GDM1 (cell line): ENCODE data around the gene RAG1.

Source experiments
- DNase-seq: peaks from one replicate; lab custom pipeline; 2025; lab: John Stamatoyannopoulos, UW

The RAG1 gene

DNA sequence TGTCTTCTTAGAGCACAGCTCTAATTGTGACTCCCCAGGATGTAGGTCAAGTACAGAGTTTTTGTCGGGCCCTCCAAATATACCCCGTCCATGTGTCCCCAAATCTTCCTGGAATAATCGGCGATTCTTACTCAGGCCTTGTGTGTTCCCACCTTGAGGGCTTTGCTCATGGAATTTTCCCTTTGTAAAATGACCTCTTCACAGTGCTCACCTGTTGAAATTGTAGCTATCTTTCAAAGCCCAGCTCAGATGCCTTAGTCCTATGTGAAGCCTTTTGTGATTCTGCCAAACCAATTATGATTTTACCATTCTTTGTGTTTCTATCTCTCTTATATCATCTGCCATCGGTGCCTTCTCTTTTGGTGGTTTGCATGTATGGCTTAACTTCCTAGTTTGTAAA, 60.3 kb downstream of the RAG1 start:
- DNase-seq: no peak

DNA sequence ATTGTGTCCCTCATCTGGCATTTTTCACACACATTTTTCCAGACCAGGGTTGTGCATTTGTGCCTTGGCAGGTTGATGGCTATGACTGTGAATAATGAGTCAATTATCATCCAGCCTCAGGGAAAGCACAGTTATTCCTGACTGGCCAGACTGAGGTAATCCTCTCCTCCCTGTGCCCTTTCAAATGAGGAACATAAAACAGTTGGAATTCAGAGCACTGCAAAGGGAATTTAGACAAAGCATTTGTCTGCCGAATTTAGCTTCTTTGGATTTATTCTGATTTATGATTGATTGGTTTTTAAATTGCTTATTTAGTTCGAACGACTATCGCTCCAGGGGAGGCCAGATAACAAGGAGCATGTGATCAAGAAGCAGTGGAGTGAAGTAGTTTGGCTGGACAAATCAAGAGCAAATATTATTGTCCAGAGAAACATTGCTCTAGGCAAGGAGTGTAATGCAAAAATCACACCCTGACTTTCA, 61.0 kb downstream of the RAG1 start:
- no peak for DNase-seq
